HEK293T (cell line): Measurements from ENCODE around the gene LRG1.

Experiments used
- ARNT ChIP-seq: fragments of 450-650 bp; IDR thresholded peaks from 2 replicates; pipeline ENCODE4 v1.6.1; 2017; ENCODE audit warnings: mild to moderate bottlenecking
- BHLHE40 ChIP-seq: fragments of 450-650 bp; IDR thresholded peaks from 2 replicates; pipeline ENCODE4 v1.6.1; 2016; ENCODE audit warnings: mild to moderate bottlenecking, moderate library complexity, borderline replicate concordance
- ELF4 ChIP-seq: fragments of 450-650 bp; IDR thresholded peaks from 2 replicates; pipeline ENCODE4 v1.6.1; 2017; ENCODE audit warnings: antibody characterized with exemption
- FOXA1 ChIP-seq: fragments of 450-650 bp; IDR thresholded peaks from 2 replicates; pipeline ENCODE4 v1.6.1; 2016; ENCODE audit warnings: mild to moderate bottlenecking
- FOXK2 ChIP-seq: fragments of 450-650 bp; IDR thresholded peaks from 2 replicates; pipeline ENCODE4 v1.6.1; 2016; ENCODE audit warnings: mild to moderate bottlenecking
- HDGF ChIP-seq: fragments of 450-650 bp; IDR thresholded peaks from 2 replicates; pipeline ENCODE4 v1.6.1; 2017; ENCODE audit warnings: antibody characterized with exemption, borderline replicate concordance
- L3MBTL2 ChIP-seq: fragments of 450-650 bp; conservative IDR thresholded peaks from 2 replicates; pipeline ENCODE4 v1.6.1; 2016; ENCODE audit warnings: mild to moderate bottlenecking
- LEF1 ChIP-seq: fragments of 450-650 bp; IDR thresholded peaks from 2 replicates; pipeline ENCODE4 v1.6.1; 2017; ENCODE audit warnings: mild to moderate bottlenecking, borderline replicate concordance
- NFRKB ChIP-seq: fragments of 450-650 bp; IDR thresholded peaks from 2 replicates; pipeline ENCODE4 v1.6.1; 2016; ENCODE audit warnings: mild to moderate bottlenecking, moderate library complexity
- SP1 ChIP-seq: fragments of 450-650 bp; IDR thresholded peaks from 2 replicates; pipeline ENCODE4 v1.6.1; 2017
- SUZ12 ChIP-seq: fragments of 450-650 bp; IDR thresholded peaks from 2 replicates; pipeline ENCODE4 v1.6.1; 2016; ENCODE audit warnings: mild to moderate bottlenecking
- TARDBP ChIP-seq: fragments of 450-650 bp; IDR thresholded peaks from 2 replicates; pipeline ENCODE4 v1.6.1; 2016
- ZNF384 ChIP-seq: fragments of 450-650 bp; IDR thresholded peaks from 2 replicates; pipeline ENCODE4 v1.6.1; 2016
- TF ChIP-seq, protein P1 (sequence below): fragments of 450-650 bp; IDR thresholded peaks from 2 replicates; pipeline ENCODE4 v1.6.1; 2016

DNA sequence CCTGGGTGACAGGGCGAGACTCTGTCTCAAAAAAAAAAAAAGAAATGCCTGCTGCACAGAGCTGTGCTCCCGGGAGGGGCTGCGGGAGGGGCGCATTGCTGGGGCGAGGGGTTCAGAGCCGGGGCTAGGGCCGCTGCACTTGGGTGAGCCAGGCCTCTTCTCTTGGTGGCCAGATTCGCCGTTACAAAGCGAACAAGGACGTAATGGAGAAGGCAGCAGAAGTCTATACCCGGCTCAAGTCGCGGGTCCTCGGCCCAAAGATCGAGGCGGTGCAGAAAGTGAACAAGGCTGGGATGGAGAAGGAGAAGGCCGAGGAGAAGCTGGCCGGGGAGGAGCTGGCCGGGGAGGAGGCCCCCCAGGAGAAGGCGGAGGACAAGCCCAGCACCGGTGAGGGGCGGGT, 40.5 kb downstream of the LRG1 start:
- TF ChIP-seq, protein P1, sequence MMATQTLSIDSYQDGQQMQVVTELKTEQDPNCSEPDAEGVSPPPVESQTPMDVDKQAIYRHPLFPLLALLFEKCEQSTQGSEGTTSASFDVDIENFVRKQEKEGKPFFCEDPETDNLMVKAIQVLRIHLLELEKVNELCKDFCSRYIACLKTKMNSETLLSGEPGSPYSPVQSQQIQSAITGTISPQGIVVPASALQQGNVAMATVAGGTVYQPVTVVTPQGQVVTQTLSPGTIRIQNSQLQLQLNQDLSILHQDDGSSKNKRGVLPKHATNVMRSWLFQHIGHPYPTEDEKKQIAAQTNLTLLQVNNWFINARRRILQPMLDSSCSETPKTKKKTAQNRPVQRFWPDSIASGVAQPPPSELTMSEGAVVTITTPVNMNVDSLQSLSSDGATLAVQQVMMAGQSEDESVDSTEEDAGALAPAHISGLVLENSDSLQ = no peak
- TF ChIP-seq ELF4 (no peak), FOXA1 (no peak), FOXK2 (no peak), SUZ12 (no peak), L3MBTL2 (no peak), SP1 (no peak), TARDBP (no peak), HDGF (no peak), ZNF384 (no peak), ARNT (no peak), BHLHE40 (no peak), NFRKB (no peak), LEF1 (no peak)
